HG03139 (cell line): ENCODE data around the gene CAV2.
"Not testable (repeated sequence)": the region's sequence is repeated elsewhere in the genome, so short reads cannot be mapped to it uniquely, and the experiment has no call there.

Experiments
- ATAC-seq: cut with Tn5 transposase; IDR thresholded peaks from one replicate; pipeline ENCODE4 v1.9.1; 2021; ENCODE audit not compliant: unreplicated experiment

CAV2 gene, protein sequence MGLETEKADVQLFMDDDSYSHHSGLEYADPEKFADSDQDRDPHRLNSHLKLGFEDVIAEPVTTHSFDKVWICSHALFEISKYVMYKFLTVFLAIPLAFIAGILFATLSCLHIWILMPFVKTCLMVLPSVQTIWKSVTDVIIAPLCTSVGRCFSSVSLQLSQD

DNA sequence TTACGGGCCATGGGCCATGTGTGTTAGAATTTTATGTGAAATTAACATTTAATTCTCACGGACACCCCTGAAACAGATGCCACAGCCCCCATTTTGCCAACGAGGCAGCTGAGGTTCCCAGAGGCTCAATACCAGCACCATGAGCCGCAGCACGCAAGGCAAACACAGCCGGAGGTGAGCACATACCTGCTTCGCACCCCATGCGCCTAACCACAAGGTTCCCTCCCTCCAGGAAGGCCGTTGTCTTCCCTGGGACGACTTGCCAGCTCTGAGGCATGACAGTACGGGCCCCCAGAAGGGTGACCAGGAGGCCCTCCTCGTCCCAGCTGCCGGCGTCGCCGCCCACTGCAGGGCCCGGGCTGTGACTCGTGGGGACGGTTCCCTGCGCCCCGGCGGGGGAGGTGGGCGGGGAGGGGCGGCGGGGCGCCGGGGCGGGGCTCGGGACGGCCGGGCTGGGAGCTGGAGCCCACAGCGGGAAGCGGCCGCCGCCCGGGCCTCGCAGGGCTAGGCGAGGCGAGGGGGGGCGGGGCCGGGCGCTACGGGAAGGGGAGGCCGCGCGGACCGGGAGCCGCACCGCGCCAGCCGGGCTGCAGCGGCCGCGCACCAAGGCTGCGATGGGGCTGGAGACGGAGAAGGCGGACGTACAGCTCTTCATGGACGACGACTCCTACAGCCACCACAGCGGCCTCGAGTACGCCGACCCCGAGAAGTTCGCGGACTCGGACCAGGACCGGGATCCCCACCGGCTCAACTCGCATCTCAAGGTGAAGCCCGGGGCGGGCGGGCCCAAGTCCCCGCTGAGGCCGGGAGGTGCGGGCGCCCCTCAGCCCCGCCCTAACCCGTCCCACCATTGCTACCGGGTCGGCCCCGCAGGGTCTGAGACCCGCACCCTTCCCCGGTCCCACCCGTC is at the start of gene CAV2:
Gene CAV2, plus strand, starts transcription at position 571 of the 910 bp plus-strand sequence. Its CDS starts 44 bp downstream, at position 615.
- ATAC-seq: peak; percentile 37

DNA sequence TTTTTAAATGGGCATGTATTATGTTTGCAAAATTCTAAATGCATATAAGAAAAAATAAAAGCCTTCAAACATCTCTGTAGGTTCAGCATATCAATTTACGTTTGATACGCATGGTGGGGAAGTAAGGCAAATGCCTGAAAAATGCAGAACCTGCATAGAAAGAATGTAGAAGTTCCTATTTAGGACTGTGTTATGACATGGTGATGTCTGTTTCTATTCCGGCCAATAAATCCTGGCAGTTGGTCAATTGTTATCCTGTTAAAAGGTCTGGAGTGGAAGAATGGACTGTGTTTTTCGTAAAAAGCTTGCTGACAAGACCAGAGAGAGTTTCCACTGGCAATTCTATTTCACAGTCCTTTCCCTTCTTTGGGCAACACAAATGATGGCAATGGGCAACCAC is 49.6 kb upstream of the CAV2 start:
- no peak for ATAC-seq

DNA sequence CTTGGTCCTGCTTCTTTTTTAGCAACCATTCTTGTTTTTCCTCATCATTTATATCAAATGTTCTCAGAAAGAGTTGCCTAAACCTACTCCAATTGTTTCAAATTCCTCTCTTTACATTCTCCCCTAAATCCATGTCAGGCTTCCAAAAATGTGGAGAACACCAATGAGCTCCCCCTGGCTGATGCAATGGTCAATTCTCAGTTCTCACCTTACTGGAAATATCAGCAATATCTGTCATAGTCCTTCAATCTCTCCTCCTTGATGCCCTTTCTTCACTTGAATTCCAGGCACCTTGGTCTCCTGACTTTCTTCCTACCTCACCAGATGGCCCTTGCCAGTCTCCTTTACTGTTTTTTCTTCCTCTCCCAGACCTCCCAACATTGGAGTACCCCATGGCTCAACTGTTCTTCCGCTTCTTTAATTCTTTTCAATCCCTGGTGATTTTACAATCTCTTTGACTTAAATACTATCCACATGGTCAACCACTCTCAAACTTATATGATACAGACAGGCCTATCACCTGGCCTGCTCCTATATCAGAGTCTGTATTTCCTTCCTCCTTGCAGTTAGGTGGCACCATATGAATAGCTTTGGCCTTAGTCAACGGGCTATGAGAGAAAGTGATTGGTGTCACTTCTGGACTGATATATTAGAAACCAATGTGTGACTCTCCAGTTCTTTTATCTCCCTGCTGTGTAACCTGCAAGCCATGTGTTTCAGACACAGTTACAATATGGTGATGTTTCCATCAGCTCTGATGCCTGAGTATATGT is 47.4 kb upstream of the CAV2 start:
- no peak for ATAC-seq

DNA sequence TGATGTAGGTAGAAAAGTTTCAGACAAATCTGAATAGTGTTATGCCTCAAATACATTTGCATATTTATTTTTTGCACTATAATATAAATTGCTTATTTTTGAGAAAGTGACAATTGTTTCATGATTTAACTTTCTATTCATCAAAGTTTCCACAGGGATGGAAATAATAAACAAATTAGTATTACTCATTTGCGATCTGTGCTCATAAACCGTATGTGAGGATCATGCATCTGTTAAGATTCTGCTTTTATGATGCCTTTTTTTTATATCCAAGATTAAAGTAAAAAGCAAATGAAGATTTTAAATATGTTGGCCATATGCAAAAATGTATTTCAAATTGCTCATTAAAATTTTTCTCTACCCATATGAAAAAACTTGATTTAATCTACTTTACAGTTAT is 45.2 kb upstream of the CAV2 start:
- ATAC-seq: no peak

DNA sequence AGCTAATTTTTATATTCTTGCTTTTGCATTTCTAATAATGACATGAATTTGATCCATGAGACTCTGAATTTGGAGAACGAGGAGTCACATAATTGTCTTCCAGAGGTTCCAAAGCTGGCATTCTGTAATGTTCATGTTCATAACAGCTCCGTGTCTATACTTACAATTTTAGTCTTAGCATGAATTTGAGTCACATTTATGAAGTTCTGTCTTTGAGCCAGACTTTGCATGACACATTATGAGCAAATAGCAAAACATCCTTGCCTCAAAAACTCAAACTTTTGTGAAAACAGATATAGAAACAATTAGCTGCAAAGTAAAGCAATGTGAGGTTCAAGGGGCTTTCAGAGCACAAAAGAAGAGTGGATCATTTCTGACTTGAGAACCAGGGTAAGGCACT is 44.5 kb upstream of the CAV2 start:
- no peak for ATAC-seq

DNA sequence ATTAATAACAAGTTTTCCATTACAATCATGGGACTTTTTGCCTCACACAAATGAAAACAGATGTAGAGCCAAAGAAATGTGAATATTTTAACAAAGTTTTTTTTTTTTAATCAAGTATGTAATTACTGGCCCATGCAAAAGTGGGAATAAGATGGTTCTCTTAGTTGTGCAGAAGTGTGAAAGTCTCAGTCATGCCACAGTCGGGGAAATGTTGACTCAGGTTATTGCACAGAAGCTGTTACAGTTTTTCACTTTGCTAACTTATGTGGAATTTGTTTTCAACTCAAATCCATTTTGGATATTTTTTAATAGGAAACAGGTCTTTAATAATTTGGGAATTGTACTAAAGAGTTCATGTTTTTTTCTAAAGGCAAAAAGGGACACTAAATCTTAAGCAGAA is 44.0 kb upstream of the CAV2 start:
- no peak for ATAC-seq

DNA sequence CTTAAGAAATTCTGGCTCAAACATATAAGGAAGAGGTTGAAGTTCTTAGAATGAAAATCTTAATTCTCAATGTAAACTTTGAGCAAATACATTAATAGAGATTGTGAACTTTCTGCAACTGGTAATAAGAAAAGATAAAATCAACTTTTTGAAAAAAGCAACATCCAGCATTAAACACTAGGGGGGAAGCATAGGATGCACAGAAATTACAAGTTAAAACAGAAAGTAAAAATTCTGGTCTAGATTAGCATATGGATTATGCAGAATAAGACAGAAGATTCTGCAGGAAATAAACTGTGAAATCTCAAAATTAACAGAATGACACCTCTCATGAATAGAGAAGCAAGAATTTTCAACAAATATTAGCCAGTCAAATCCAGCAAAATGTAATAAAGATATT is 38.0 kb upstream of the CAV2 start:
- no peak for ATAC-seq

DNA sequence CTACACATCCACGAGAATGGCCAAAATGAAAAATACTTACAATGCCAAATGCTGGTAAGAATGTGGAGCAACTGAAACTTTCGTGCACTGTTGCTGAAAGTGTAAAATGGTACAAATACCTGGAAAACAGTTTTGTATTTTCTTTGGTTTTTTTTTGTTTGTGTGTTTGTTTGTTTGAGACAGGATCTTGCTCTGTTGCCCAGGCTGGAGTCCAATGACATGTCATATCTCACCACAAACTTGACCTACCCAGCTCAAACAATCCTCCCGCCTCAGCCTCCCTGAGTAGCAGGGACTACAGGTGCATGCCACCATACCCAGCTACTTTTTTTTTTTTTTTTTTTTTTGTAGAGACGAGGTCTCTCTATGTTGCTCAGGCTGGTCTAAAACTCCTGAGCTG is 35.6 kb upstream of the CAV2 start:
- no peak for ATAC-seq

DNA sequence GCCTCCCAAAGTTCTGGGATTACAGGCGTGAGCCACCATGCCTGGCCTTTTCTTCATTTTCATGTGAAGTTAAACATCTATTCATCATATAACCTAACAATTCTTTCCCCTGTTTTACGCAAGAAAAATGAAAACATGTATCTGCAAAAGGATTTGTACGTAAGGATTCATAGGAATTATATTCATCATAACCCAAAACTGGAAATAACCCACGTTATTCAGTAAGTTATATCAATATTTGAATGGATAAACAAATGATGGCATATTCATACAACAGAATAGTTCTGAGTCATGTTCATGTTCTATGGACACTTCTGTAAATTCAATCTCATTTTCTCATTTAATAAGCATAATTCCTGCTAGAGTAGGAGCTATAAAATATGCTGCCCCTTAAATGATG is 35.2 kb upstream of the CAV2 start:
- no peak for ATAC-seq

DNA sequence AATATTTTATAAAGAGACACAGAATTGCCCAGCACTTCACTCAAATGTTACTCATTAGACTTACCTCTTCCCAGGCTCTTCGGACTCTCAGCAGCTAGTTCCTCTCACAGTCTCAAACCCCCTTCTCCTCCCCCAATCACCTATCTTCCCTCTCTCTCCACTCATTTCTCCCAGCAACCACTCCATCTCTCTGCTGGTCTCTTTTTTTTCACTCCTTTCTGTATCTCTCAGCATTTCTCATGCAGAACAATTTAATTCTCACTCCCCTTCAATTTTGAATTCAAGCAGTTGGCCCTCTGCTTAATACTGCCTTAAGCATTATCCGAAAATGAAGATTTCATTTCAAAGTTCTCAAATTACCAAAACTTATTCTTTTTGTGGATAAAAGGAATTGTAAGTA is 34.4 kb upstream of the CAV2 start:
- no peak for ATAC-seq

DNA sequence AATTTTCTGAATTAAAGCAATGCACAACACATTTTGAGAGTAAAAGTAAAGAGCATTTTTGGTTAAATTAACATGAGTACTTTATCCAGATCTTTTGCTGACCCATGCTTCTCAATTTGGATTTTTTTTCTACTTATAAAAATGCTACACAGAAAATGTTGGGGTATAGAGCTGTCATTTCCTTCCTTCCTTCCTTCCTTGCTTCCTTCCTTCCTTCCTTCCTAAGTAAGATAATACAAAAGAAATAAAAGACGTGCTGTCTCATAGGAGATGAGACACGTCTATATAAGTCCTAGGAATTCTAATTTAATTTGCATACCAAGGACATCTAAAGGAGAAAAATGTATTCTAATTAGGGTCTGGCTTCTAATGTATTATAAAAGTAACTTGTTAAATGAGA is 31.0 kb upstream of the CAV2 start:
- ATAC-seq: no peak

DNA sequence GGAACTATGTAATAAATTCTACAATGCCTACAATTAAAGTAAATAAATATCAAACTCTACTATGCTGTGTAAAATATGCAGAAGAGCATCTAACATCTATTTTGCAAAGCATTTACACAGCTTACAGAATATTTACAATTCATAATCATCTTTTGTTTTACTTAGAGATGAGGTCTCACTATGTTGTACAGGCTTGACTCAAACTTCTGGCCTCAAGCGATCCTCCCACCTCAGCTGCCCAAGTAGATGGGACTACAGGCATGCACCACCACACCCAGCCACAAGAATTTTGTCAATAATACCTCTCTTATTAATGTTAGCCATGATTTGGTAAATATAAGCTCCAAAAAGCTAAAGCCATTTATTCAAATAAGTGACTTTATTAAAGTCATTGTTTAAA is 21.9 kb upstream of the CAV2 start:
- ATAC-seq: no peak

DNA sequence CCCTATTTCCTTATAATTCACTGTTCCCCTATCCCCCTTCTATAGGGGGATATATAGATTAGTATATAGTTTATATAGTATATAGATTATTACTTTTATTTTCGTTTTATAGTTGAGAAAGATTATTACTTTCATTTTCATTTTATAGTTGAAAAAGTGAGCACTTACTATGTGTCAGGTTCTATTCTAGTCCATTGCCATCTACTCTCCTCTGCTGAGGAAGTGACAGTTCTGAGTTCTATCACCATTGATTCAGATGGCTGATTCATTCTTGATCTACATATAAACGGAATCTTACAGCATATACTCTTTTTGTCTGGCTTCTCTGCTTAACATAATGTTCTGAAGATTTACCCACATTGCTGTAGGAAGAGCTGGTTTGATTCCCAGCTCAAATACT is 20.7 kb upstream of the CAV2 start:
- ATAC-seq: no peak

DNA sequence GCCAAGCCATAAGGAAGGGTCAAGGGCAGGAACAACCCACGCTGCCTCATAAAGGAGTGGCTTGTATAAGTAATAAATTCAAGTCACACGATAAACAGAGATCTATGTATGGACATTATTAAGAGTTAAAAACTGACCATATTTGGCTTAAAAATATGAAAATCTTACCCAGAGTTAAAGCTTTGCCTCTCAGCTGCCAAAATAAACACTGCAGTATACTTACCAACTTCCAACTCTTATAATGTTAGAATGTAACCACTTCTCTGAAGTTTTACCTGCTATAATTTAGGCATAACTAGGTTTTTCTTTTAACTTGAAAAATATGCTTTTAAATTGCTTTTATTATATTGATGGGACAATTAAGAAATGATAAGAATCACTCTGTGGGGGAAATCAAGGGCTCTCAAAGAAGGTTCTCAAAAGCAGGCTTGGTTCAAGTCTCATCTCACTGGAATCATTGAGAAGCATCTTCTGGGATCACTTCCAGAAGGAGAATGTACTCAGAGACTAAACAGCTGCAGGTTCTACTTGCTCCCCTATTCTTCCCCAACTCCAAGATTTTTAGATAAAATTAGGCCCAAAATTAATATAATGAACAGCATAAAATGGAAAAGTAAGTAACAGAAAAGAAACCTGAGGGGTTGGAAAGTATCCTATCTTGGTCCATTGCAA is 16.1 kb upstream of the CAV2 start:
- ATAC-seq: no peak

DNA sequence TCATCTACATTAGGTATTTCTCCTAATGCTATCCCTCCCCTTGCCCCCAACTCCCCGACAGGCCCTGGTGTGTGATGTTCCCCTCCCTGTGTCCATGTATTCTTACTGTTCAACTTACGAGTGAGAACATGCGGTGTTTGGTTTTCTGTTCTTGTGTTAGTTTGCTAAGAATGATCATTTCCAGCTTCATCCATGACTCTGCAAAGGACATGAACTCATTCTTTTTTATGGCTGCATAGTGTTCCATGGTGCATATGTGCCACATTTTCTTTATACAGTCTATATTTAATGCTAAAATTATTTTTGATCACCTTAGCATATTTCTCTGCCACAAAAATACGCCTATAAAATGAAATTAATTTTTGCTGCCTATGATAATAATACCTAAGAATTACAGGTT is 15.1 kb upstream of the CAV2 start:
- not testable (repeated sequence) for ATAC-seq

DNA sequence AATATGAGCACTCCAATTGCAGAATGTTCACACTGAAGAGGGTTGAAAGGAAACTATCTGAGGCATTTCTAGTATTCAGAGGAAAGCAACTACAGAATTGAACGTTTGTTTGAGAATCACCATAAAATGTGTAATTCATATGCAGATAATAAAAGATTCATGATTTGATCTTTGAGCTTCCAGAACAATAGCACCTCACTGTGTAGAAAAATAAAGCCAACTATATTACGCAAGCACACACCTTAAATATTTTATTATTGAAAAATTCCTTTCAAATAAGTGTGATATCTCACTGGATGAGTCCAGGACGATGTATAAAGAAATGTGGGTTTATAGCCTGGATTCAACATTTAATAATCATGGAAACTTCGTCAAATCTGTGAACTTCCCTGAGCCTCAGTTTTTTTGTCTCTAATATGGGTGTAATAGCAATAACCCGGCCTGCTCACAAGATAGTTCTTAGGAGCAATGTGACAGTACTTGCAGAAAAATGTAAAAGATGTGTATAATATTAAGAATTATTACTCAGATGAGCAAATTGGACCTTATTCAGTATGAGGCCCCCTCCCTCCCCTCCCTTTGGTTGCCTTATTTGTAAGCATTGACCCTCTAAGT is 11.5 kb upstream of the CAV2 start:
- no peak for ATAC-seq

DNA sequence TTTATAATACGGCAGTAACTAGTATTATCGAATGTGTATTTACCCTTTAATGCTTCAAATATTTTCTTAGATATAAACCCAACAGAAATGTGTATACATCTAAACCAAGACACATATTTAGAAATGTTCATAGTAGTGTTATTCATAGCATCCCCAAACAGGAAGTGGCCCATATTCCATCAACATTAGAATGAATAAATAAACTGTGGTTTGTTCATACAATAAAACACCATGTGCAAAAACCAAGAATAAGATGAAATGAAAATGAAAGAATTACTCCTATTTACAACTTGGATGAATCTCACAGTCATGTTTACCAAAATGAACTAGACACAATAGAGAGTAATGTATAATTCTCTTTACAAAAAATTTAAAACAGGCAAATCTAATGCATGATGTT is 9.2 kb upstream of the CAV2 start:
- no peak for ATAC-seq

DNA sequence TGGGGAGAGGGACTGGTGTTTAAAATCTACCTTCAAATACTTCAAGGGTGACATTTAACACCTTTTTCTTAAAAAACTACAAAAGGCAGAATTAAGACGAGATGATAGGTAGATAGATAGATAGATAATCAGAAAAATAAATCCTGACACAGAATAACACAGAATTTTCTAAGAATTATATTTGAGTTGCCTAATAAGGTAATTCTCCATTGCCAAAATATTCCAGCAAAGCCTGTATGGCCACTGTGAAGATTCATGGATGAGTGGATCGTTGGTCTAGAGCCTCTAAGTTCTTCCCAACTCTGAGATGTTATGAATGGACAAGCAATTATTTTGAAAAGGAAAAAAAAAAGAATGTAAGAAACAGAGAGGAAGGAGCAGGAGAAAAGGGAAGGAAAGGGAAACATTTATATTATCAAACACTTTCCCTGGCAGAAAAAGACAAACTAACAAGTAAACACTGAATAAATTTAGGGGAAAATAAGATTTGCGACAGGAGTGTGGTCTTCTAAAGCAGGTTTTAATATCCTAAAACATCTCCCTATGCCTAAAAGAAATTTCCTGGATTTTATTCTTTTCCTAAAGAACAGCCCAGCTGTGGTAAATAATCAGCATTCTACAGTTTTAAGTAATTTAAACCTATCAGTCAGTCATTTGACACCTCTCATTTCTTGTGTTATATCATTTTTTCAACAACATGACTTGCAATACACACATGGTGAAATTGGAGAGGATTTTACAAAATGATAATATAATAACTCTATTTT is 7.5 kb upstream of the CAV2 start:
- ATAC-seq: no peak

DNA sequence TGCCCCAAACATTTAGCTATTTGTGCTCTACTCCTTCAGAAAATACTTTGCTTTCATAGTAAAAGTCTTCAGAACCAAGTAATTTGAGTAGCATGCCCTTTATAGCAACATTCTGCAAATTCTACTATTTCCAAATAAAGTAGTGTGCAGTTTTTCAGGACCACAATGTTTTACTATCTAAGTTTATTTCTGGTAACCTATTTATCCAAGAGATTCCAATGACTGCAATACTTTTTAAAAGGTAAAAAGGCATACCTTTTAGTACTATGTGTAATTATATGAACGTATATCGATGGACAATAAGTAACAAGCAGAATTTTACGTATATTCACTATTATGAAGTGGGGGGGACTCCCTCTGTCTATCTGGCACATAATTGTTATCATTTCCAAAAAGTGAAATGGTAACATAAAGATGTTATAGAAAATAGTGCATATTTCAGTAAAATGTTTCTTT is 6.9 kb upstream of the CAV2 start:
- ATAC-seq: no peak

DNA sequence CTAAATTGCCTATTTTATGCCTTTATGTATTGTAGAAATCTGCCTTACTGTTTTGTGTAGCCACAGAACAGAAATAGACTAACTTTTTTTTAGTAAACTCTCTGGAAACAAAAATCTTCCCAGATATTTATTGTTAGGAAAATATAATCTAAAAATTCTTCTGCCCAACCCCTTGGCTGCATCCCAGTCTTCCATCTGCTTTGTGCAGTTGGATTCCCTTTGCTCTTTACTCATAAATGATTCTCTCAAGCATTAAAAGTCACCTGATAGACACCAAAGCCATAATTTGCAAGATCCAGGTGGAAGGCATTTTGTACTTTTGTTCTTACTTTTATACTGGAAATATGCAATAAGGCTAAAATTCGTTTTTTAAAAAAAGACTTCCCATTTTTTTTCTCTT is 6.1 kb upstream of the CAV2 start:
- no peak for ATAC-seq
